NCI-H1930 (cell line): ENCODE data around the gene CFAP77.

ENCODE experiments used
- DNase-seq, 2 experiments: peaks; one replicate each; lab custom pipeline; 2025; lab: John Stamatoyannopoulos, UW

CFAP77 gene

DNA sequence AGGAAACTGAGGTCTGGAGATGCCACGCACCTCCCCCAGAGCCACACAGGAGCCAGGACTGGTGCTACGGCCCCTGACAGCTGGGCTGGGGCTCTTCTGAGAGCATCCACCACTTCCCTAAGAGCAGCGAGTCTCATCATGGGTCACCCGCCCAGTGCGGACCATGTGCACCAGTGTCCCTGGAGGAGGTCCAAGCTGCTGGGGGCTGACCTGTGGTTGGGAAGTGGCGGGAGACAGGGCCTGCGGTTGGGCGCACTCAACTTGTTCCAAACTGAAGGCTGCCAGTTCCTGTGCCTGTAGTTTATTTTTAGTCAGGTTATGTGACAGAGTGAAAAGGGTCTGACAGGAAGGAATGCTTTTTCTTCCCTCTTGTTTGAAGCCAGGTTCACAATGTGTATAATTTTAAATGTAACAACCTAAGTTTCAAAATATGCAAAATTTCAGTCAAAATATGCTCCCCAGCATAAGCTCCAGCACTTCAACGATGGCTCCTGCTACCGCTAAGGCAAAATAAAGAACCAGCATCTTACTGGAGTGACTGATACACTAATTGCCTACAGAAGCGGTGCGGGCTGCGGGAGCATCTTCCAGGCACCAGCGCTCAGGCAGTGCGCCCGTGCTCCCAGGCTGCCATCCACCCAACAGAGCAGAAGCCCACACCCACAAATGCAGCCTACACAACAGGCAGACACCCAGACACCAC lies 187.2 kb downstream of the CFAP77 start:
- no peak for DNase-seq

DNA sequence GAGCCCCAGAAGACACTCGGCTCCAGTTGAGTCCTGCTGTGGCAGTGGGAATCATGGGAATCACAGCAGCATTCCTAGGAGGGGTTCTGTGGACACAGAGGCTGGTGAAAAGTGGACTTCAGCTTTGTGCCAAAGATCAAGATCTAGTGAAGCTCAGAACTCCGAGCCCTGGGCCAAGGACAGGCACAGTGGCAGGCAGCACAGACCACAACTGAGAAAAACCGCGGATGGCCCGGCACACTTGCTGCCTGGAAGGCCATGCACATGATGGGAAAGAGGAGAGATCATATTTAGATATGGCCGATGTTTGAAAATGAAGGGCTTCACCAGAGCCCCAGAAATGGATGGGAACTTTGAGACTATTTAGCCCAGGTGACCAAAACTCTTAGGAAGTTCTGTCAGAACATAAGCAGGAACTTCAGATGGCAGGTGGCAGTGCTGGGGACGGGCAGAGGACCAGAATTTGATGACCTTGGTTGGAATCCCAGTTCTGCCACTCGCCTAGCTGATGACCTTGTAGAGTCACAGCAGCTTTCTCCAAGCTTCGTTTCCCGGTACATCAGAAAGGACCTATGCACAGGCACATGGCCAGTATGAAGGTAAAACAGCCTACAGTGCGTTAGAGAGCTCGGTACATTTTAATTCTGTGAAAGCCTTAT lies 190.4 kb downstream of the CFAP77 start:
- DNase-seq = no peak

DNA sequence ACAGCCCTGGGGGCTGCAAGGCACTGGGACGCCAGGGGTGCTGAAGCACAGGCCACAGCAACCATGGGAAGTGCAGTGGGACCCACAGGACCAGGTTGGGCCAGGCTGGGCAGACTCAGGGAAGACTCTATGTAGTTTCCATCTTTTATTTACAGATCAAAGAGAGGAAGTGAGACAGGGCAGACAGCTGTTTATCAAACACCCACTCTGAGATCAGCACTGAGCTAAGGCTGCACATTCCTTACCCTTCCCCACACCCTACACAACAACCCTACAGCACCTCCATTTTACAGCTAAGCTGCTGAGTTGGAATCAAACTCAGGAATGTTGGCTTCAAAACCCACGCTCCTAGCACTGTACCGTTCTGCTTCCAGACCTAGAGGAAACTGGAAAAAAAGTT lies 192.2 kb downstream of the CFAP77 start:
- DNase-seq = no peak

DNA sequence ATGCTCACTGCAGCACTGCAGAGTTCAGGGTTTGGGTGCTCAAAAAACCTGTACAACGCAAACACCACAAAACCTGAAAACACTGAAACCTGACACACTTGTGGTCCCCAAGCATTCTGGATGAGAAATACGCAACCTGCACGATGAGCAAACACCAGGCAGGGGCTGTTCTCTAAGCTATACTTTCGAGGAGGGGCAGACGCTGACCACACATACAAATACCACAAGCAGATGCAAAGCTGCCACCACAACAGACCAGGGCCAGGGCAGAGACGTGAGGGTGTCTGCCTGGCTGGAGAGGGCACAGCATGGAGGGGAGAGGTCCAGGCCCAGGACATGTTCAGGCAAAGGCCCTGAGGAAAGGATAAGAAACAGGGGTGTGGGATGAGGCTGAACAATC lies 195.4 kb downstream of the CFAP77 start:
- no peak for DNase-seq

DNA sequence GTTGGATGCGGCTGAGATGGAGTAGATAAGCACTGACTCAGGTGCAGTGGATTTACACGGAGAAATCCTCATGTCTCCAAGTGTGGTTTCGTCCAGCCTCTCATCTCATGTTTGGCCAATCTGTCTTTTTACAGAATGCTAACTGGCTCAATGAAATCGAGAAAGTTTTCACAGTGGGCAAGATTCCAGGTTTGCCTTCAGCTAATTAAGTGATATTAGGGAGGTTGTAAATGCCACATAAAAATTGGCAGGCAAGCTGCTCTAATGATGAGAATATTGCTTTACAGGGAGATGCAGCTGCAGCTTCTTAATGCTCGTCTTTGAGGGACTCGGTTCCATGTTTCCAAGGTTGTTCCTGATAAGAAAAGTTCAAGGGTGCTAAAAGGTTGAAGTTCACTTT lies 196.1 kb downstream of the CFAP77 start:
- DNase-seq = no peak

DNA sequence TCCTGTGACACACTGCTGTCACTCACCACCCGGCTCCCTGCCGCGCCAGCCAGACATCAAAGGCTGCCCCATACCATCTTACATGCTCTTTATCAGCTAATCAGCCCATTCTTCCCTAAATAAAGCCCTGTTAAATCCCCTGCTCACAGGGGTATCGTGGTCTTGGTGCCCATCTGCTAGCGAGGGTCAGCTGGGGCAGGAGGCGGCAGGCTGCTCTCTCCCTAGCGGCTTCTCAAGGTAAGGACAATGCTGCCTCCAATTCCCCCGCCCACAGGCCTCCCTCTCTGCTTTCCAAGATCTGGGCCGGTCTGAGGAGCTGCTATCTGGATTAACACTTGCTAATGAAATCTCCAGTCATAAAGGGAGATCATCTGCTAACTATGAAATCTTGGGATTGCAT lies 199.2 kb downstream of the CFAP77 start:
- DNase-seq = no peak

DNA sequence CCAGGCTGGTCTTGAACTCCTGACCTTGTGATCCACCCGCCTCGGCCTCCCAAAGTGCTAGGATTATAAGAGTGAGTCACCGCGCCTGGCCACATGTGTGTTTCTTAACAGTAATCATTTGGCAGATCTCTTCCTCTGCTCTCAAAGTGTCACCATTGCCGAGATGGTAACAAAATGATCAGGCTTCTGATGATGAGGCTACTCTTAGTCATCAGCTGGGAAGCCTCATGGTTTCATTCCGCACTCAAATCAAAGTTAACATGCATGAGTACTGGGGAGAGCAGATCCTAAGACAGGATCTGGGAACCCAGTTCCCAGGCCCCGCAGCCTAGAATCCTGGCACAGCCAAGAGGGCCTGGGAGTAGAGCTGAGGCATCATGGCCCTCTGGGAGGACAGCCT lies 199.8 kb downstream of the CFAP77 start:
- DNase-seq = no peak

DNA sequence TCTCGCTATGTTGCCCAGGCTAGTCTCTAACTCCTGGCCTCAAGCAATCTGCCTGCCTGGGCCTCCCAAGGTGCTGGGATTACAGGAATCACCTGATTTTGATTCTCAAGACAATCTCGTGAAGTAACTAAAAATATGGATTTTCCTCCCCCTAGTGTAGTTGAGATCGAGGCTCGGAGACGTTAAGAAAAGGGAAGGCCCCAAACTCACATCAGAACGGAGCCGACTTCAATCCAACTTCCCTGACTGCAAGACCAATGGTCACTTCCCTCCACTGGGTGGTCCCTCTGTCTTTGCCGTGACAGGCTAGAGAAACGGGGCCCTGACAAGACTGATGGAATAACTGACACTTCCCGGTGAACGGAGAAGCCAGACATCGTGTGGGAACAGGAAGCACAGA lies 200.7 kb downstream of the CFAP77 start:
- no peak for DNase-seq

DNA sequence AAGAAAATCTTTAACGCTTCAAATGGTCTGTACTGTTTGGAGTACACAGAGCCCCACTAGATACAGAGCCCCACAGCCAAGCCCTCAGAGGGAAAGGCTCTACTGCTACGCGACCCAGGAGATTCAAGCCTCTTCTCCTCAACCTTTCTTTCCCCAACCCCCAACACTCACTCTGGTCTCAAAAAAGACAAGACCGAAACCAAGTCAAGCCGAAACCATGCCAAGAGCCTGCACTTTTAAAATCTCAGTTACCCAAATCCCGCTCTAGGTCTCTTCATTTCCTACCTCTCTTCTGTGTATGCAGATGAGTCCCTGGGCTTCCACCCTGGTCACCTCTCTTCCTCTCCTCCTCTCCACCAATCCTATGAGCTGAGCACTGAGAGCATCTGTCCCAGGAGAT lies 204.3 kb downstream of the CFAP77 start:
- DNase-seq = no peak

DNA sequence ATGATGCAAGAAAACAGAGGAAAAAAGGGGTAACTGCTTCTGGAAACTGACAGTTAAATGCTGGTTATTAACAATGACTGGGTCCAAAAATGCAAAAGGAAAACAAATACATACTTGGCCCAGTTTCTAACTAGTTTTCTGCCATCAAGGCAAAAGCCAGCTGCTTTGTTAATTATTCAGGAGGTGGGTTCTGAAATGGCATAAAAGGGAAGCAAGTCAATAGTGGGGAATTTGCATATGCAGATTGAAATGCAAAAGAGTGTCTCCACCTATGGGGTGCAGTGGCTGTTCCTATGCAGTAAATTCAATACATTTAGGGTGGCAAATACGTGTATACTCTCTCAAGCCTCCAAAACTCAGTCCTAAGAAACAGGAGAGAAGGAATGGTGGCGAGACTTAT lies 205.8 kb downstream of the CFAP77 start:
- no peak for DNase-seq

DNA sequence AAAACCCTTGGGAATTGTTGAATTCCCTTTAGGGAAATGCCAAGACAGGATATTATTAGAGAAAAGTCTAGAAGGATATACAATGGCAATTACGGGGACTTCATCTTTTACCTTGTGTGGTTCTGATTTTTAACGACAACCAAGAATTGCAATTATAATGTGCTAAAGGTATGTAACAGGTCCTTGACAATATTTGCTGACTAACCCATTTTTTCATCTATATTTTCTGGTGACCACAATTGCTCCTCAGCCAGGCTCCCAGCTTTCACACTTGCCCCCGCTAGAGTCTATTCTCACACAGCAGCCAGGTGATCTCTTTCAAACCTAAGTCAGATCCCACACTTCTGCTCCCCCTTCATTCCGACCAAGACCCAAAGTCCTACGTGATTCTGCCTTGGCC lies 206.7 kb downstream of the CFAP77 start:
- DNase-seq = no peak

DNA sequence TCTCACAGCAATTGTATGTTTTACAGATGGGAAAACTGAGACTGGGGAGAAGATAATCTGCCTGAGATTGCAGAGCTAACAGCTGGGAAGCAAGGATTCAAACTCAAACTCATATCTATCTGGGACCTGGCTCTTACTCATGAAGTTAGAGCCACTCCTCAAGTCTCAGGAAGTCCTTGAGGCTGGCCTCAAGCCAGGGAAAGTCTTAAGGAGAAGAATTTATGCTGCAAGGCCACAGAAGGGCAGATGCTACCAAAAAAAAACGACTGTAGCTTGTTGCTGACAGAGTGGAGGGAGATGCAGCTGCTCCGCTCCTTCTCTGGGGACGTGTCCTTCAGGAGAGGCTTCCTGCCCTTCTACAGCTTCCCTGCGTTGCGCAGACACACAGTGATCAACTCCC lies 212.1 kb downstream of the CFAP77 start:
- no peak for DNase-seq
